B cell (primary cell): ENCODE results near the gene HDAC7.

Source experiments
- EZH2 ChIP-seq: IDR thresholded peaks from 2 replicates; pipeline ENCODE4 v1.6.1; 2012; ENCODE audit warnings: borderline replicate concordance, low read depth, mild to moderate bottlenecking, moderate library complexity, low read length; ENCODE audit not compliant: insufficient read depth, poor library complexity, severe bottlenecking
- TF ChIP-seq, protein P1 (sequence below): fragments of 200-600 bp; IDR thresholded peaks from one replicate; pipeline ENCODE4 v1.8.0; 2022; ENCODE audit warnings: antibody characterized with exemption, mild to moderate bottlenecking

DNA sequence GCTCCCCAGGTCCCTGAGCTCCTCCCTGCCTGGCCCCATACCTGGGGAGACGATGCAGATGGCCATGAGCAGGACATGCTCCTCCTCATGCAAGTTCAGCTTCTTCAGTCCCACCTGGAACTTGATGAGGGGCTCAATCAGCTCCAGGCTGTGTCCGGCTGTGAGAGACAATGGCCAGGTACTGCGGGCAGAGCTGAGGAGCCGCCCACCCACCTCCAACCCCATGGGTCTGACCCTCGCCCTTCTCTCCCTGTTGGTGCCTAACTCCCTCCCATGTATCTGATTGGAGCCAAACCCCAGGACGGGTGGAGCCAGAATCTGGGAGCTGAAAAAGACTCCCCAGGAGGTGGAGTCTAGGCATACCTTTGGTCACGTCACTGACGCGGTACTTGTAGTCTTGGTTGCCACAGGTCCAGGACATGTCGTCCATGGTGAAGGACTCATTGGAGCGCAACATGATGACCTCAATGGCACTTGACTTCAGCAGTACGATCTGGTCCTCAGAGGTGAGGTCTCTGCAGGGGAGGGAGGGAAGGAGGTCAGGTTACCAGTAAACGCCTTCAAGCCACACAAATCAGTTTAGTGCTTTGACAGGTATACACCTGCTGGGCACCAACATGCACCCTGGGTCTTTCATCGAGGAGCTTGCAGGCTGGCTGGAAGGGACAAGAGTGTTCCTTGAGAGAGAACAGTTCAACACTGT is 26.7 kb upstream of the HDAC7 start:
- TF ChIP-seq, protein P1, sequence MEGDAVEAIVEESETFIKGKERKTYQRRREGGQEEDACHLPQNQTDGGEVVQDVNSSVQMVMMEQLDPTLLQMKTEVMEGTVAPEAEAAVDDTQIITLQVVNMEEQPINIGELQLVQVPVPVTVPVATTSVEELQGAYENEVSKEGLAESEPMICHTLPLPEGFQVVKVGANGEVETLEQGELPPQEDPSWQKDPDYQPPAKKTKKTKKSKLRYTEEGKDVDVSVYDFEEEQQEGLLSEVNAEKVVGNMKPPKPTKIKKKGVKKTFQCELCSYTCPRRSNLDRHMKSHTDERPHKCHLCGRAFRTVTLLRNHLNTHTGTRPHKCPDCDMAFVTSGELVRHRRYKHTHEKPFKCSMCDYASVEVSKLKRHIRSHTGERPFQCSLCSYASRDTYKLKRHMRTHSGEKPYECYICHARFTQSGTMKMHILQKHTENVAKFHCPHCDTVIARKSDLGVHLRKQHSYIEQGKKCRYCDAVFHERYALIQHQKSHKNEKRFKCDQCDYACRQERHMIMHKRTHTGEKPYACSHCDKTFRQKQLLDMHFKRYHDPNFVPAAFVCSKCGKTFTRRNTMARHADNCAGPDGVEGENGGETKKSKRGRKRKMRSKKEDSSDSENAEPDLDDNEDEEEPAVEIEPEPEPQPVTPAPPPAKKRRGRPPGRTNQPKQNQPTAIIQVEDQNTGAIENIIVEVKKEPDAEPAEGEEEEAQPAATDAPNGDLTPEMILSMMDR: no peak
- no peak for TF ChIP-seq EZH2
